ENCODE results near the gene NOG.

DNA sequence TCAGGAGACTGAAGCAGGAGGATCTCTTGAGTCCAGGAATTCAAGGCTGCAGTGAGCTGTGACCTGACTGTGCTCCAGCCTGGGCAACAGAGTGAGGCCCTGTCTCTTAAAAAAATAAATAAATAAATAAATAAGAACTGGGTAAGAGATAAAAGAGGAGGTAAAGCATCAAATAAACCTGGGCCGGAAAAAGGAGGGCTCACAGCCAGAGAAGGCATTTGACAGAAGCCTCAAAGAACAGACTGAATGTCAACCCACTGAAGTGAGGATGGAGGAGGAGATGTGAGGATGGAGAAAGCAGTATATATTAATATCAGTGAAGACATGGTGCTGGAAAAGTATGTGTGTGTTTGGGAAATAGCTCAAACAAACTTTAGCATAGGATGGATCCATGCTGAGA is 6.1 kb downstream of the NOG start:
- TF ChIP-seq CTCF (IDR thresholded peaks at IDR 0.05) (no peak), POLR2A (IDR thresholded peaks at IDR 0.05) (no peak)
